HG03139 (cell line): ENCODE results near the gene CCDC106.

ENCODE experiments used
- ATAC-seq: cut with Tn5 transposase; IDR thresholded peaks from one replicate; pipeline ENCODE4 v1.9.1; 2021; ENCODE audit not compliant: unreplicated experiment

Gene CCDC106

GRCh38 chr19:55649268-55650125 lies 1.5 kb downstream of the CCDC106 start:
- no peak for ATAC-seq

GRCh38 chr19:55650126-55650557 lies 2.1 kb downstream of the CCDC106 start:
- no peak for ATAC-seq

- no peak for ATAC-seq
Measured at GRCh38 chr19:55650602-55651230, 2.7 kb downstream of the CCDC106 start.

GRCh38 chr19:55651236-55651635 lies 3.2 kb downstream of the CCDC106 start:
- ATAC-seq: no peak

- no peak for ATAC-seq
Measured at GRCh38 chr19:55652311-55653128, 4.5 kb downstream of the CCDC106 start.

GRCh38 chr19:55653651-55654322 lies 5.8 kb downstream of the CCDC106 start:
- ATAC-seq: peak; percentile 36

- peak; percentile 58 for ATAC-seq
Measured at GRCh38 chr19:55654323-55654867, 6.4 kb downstream of the CCDC106 start.

- ATAC-seq: peak; percentile 25
Measured at GRCh38 chr19:55654868-55655647, 7.0 kb downstream of the CCDC106 start, which contains the start of gene U2AF2. Gene U2AF2 (plus strand): TSS chr19:55655035. CDS start chr19:55655105, 70 bp downstream.

- no peak for ATAC-seq
Measured at GRCh38 chr19:55655648-55656040, 7.6 kb downstream of the CCDC106 start.

- no peak for ATAC-seq
Measured at GRCh38 chr19:55656552-55656951, 8.5 kb downstream of the CCDC106 start.

- no peak for ATAC-seq
Measured at GRCh38 chr19:55656988-55657747, 9.2 kb downstream of the CCDC106 start.

- no peak for ATAC-seq
Measured at GRCh38 chr19:55658846-55659459, 10.9 kb downstream of the CCDC106 start.

GRCh38 chr19:55659822-55660221 lies 11.8 kb downstream of the CCDC106 start:
- ATAC-seq: no peak

GRCh38 chr19:55660404-55660803 lies 12.4 kb downstream of the CCDC106 start:
- no peak for ATAC-seq

GRCh38 chr19:55660991-55661390 lies 13.0 kb downstream of the CCDC106 start:
- no peak for ATAC-seq

GRCh38 chr19:55661826-55662225 lies 13.8 kb downstream of the CCDC106 start:
- ATAC-seq: no peak

GRCh38 chr19:55663846-55664536 lies 16.0 kb downstream of the CCDC106 start:
- no peak for ATAC-seq
